IMR-90 (cell line): ENCODE data around the gene SOX4.

Experiments used
- MXI1 ChIP-seq: IDR thresholded peaks from 2 replicates; pipeline ENCODE4 v1.6.1; 2012; ENCODE audit warnings: low read depth, mild to moderate bottlenecking, low read length, moderate library complexity, borderline replicate concordance
- POLR2A ChIP-seq: IDR thresholded peaks from 2 replicates; pipeline ENCODE4 v1.6.1; 2012; ENCODE audit warnings: mild to moderate bottlenecking, low read depth, low read length
- RAD21 ChIP-seq: IDR thresholded peaks from 2 replicates; pipeline ENCODE4 v1.6.1; 2012; ENCODE audit warnings: low read length, improper control_type of control experiment

- no peak for TF ChIP-seq POLR2A
- TF ChIP-seq RAD21 = no peak
- TF ChIP-seq MXI1 = no peak
Measured at GRCh38 chr6:21615504-21615903, 22.0 kb downstream of the SOX4 start.
